NCI-H748 (cell line): ENCODE data around the gene NFE2L2.
"Not testable (repeated sequence)": the region's sequence is repeated elsewhere in the genome, so short reads cannot be mapped to it uniquely, and the experiment has no call there.

ENCODE experiments used
- DNase-seq: peaks from one replicate; lab custom pipeline; 2025; ENCODE audit not compliant: unreplicated experiment; lab: John Stamatoyannopoulos, UW

NFE2L2 gene

GRCh38 chr2:177281400-177282180 lies 17.1 kb upstream of the NFE2L2 start:
- DNase-seq, result no peak

DNA sequence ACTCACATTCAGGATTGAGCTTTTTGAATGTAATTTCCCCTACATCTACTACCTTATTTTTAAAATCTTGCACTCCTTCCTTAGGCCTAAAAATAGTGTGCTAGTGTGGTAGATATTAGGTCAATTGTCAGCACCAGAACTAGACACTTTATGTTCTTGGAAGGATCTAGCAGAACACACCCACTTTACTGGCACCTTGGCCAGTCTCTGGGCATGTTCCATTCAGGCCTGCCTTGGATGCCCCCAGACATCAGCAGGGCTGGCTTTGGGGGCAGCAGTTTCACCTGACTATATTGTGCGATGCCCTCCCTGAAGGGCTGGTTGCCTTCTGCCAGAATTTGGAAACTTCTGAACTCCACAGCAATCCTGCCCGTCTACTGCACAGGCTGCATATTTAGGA lies 15.3 kb upstream of the NFE2L2 start:
- DNase-seq, result no peak

- DNase-seq, result no peak
These were observed 11.2 kb upstream of the NFE2L2 start for GRCh38 chr2:177275743-177276055.

DNA sequence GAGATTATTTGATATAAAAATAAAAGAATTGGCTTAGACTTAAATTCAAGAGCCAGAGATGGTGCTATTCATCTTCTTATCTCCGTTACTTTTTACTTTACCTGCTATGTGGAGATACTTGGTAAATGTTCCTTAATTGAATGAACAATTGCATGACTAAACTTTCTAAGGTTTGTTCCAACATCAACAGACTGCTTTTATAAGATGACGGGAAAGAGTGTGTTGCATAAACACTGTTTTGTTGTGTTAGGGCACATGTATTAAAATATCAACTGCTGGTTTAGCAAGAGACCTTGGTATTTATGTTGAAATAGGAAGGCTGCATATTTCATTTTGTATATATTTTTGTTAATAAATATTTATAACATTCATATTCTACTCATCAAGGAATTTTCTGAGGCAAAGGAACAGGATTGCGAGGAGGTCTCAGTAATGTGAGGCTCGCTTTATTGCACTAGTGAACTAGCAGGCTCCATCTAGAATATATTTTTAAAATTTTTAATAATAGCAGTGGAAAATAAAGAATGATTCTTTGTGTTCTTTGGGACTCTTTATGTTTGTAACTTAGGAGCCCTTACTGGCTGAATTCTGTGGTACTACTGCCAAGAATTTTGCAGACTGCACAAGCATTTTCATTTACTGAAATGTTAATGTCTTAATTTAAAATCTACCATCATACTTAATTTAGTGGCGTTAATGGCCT lies 10.7 kb upstream of the NFE2L2 start:
- no peak for DNase-seq

GRCh38 chr2:177273408-177273807 lies 8.9 kb upstream of the NFE2L2 start:
- DNase-seq, result no peak

DNA sequence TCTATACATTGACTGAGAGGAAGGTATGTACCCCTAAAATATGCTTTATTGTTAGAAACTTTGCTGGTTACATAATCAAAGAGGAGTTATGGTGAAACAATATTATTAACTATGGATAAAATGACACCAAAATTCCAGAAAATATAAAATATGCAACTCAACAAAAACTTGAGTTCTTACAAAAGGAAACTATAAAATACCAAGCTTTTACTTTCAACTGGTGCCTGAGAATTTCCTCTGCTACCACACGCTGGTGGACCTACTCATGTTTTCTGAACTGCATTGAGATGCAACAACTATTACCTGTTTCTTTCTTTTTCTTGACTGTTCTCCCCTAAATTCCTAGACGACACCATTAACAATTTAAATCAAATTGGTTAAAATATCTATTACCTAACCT lies 8.2 kb upstream of the NFE2L2 start:
- DNase-seq, result no peak

- no peak for DNase-seq
These were observed 7.6 kb upstream of the NFE2L2 start for GRCh38 chr2:177271981-177272666.

- DNase-seq, result no peak
These were observed 6.0 kb upstream of the NFE2L2 start for GRCh38 chr2:177270531-177270930.

DNA sequence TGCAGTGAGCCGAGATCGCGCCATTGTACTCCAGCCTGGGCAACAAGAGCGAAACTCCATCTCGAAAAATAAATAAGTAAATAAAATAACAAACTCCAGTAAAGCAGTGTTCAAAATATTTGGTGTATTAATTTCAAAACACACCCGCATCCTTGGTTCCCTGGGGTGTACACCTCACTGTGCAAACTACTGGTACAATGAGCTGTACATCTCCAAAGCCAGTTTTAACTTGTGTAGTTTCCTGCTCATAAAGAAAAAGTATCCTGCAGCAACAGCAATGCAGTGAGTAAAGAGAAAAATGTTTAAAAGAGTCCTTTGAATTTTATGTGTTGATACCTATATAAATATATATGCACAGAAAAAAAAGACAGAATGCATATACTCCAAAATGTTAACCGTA lies 4.4 kb upstream of the NFE2L2 start:
- DNase-seq, result no peak

DNA sequence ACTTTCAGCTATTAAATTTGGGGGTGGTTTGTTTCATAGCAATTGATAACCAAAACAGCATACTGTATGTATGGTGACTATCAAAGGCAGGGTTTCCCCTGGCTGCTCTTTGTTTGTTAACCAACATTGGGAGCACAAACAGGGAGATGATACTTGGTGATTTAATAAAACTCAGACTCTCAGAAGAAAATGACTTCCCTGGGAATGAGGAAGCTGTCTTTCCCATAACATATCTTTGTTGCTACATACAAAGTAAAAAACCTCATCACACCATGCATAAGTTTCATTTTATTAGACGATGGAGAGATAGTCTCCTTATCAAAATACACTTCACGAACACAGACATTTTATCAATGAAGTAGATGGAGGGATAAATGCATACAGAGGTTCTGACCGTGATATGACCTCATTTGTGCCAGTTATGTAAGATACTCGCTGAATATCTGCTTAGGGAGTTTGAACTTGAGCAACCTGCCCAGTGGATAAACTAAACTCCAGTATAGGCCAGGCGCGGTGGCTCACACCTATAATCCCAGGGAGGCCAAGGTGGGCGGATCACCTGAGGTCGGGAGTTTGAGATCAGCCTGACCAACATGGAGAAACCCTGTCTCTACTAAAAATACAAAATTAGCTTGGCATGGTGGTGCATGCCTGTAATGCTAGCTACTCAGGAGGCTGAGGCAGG lies 3.8 kb upstream of the NFE2L2 start:
- no peak for DNase-seq

DNA sequence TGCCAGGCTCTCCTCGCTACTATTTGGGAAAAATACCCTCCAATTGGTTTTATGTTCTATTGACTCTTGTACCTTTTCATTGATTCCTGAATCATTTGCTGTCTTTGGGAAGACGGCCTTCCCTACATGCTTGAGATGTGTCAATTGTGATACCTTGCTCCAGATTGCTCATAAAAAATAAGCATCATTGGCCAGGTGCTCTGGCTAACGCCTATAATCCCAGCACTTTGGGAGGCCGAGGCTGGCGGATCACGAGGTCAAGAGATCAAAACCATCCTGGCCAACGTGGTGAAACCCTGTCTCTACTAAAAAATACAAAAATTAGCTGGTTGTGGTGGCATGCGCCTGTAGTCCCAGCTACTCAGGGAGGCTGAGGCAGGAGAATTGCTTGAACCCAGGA lies 2.4 kb upstream of the NFE2L2 start:
- not testable (repeated sequence) for DNase-seq

- no peak for DNase-seq
These were observed 1.6 kb upstream of the NFE2L2 start for GRCh38 chr2:177265824-177266817.

DNA sequence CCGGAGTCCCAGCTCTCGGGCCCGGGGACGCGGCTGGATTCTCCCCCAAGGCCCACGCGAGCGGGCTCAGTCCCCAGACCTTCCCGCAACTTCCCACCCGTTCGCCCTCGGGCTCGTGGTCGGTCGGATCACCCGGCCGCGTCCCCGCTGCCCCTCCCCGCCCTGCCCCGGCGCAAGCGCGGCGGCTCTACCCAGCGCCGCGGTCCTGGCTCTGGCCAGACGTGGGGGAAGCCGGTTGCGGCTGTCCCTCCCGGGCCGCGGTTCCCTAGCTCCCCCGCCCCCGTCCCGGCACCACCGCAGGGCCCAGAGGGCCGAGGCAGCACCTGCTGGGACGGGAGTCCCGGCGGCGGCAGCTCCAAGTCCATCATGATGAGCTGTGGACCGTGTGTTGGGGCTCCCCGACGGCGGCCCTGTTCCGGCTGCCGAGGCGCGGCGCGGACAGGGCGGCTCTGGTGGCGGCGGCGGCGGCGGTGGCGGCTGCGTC lies 276 bp downstream of the NFE2L2 start:
- DNase-seq, result peak; percentile 73

GRCh38 chr2:177263451-177264208 lies 897 bp downstream of the NFE2L2 start:
- peak; percentile 99 for DNase-seq

DNA sequence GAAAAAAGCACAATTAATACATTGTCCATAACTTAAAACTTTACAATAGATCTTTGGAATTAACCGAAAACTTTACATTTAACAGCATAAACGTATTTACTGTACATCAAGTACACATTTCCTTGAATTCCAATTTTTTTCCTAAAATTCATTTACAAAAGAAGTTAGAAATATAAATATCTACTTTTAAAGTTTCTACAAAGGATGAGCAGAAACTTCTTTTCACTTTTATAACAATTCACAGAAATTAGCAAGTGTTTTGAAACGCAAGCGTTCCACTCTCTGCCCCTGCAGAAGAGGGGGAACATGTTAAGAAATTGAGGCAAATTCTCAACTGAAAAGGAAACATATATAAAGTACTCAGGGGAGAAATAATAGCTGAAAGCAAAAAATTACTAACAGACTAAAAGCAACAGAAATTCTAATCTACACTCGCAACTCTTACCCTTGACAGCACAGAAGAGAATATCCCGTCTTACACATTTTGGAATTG lies 1.5 kb downstream of the NFE2L2 start:
- no peak for DNase-seq

DNA sequence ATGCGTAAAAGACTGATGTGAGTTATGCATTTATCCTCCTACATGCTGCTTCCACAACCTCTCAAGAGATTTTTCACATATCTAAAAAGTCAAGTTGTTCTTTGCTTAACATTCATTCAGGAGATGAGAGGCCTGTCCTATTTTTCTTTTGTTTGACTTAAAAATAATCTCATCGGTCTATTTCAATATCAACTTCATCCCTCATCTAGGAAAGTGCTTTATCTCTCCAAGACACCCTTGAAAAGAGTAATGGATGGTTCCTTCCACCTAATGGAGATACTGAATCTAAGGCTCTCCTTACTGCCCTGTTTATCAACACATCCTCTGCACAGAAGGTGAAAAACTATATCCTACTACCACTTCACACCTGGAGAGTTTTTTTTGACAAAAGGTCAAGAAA lies 2.4 kb downstream of the NFE2L2 start:
- DNase-seq, result no peak

GRCh38 chr2:177261116-177262060 lies 3.1 kb downstream of the NFE2L2 start:
- DNase-seq, result no peak

- no peak for DNase-seq
These were observed 4.1 kb downstream of the NFE2L2 start for GRCh38 chr2:177260379-177260778.
